GM13976 (cell line): ENCODE measurements around the gene BEX2.

Experiments used
- DNase-seq: peaks from one replicate; pipeline ENCODE4 v3.0.0; 2012; ENCODE audit warnings: low spot score
- in situ Hi-C: fragments of 300-500 bp; cut with MboI; formaldehyde crosslinking; loops from one replicate; pipeline ENCODE4 v1.12.0; 2022; ENCODE audit warnings: low sequenced_read_pairs, mixed read lengths, inconsistent platforms; ENCODE audit not compliant: unreplicated experiment
- TF ChIP-seq, protein P1 (sequence below): IDR thresholded peaks from 2 replicates; pipeline ENCODE4 v1.5.1; 2012; ENCODE audit warnings: borderline replicate concordance, mild to moderate bottlenecking; ENCODE audit not compliant: insufficient read depth; ENCODE audit errors: extremely low read depth, missing control alignments, control extremely low read depth

BEX2 gene

DNA sequence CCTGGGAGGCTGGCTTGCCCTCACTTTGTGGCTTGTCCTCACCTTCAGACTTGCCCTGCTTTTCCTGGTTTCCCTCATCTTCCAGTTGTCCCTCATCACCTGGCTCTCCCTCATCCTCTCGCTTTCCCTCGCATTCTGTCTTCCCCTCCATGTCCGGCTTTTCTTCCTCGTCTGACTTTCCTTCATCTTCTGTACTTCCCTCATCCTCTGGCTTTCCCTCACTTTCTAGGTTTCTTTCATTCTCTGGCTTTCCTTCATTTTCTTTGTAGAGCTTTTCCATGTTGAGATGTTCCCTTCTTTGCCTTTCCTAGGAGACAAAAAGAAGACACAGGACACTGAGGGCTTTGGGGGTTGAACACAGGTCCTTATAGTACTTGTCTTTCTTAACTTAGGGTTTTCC is 36.5 kb downstream of the BEX2 start:
- in situ Hi-C loops: no loop called here
- DNase-seq: no peak
- TF ChIP-seq, protein P1, sequence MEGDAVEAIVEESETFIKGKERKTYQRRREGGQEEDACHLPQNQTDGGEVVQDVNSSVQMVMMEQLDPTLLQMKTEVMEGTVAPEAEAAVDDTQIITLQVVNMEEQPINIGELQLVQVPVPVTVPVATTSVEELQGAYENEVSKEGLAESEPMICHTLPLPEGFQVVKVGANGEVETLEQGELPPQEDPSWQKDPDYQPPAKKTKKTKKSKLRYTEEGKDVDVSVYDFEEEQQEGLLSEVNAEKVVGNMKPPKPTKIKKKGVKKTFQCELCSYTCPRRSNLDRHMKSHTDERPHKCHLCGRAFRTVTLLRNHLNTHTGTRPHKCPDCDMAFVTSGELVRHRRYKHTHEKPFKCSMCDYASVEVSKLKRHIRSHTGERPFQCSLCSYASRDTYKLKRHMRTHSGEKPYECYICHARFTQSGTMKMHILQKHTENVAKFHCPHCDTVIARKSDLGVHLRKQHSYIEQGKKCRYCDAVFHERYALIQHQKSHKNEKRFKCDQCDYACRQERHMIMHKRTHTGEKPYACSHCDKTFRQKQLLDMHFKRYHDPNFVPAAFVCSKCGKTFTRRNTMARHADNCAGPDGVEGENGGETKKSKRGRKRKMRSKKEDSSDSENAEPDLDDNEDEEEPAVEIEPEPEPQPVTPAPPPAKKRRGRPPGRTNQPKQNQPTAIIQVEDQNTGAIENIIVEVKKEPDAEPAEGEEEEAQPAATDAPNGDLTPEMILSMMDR: no peak
